HepG2 (cell line): ENCODE data around the gene TBC1D16. TPM values are rescaled to one million over a fixed set of nuclear protein-coding genes. Genes with fewer than 3 reads are reported as not detected.

Experiments used
- HDAC2 ChIP-seq: sonication (generic); formaldehyde crosslinking; IDR thresholded peaks from 2 replicates; pipeline ENCODE4 v1.4.0; 2020; ENCODE audit warnings: missing genetic modification reagents
- HNF4G ChIP-seq, 2 experiments: sonication (generic) in 1 of 2; formaldehyde crosslinking in 1 of 2; IDR thresholded peaks; 2 replicates each; pipeline versions ENCODE4 v1.4.0 to v1.6.1; 2011 to 2020; ENCODE audit warnings: borderline replicate concordance in 2 of 2, low read depth in 2 of 2, mild to moderate bottlenecking in 2 of 2, low read length in 1 of 2, missing genetic modification reagents in 1 of 2, moderate library complexity in 1 of 2
- RBM39 ChIP-seq: fragments of 200-400 bp; formaldehyde crosslinking; IDR thresholded peaks from one replicate; pipeline ENCODE4 v1.6.1; 2018; ENCODE audit warnings: antibody characterized with exemption, mild to moderate bottlenecking, low read depth, low read length; ENCODE audit not compliant: poor library complexity, severe bottlenecking
- SALL2 ChIP-seq: sonication (generic); formaldehyde crosslinking; IDR thresholded peaks from 2 replicates; pipeline ENCODE4 v1.8.1; 2023; ENCODE audit warnings: mild to moderate bottlenecking, missing genetic modification reagents, inconsistent platforms
- SRSF1 ChIP-seq: fragments of 200-400 bp; formaldehyde crosslinking; optimal IDR thresholded peaks from 2 replicates; pipeline ENCODE3; 2017; ENCODE audit warnings: mild to moderate bottlenecking, low read depth, low read length, moderate library complexity
- TBL1XR1 ChIP-seq: fragments of 150-350 bp; IDR thresholded peaks from 2 replicates; pipeline ENCODE4 v1.6.1; 2014; ENCODE audit warnings: borderline replicate concordance, low read length; ENCODE audit not compliant: partially characterized antibody
- XRCC5 ChIP-seq: fragments of 200-400 bp; formaldehyde crosslinking; optimal IDR thresholded peaks from 2 replicates; pipeline ENCODE3; 2017; ENCODE audit warnings: mild to moderate bottlenecking, low read length
- ZBTB7B ChIP-seq: sonication (generic); formaldehyde crosslinking; IDR thresholded peaks from 2 replicates; pipeline ENCODE4 v1.4.0; 2020; ENCODE audit warnings: missing genetic modification reagents
- polyA plus RNA-seq, 8 experiments: library from polyadenylated mRNA; depleted of rRNA in 3 of 8; stranded (reverse) in 7 of 8; unstranded in 1 of 8; fragments of >200 nt; fragmentation: Illumina TruSeq in 4 of 8; extraction: Trizol in 4 of 8; gene quantifications; 2 replicates each; pipeline versions ENCODE4 v1.2.1 to v1.2.3, GENCODE V29; 2011 to 2016; ENCODE audit warnings: low read depth in 4 of 8, missing spikeins in 1 of 8, mixed read lengths in 1 of 8; ENCODE audit not compliant: insufficient read depth in 1 of 8
- total RNA-seq, 5 experiments: library from RNA; depleted of rRNA; stranded (reverse); fragments of >200 nt; fragmentation: Illumina TruSeq; extraction: Trizol; gene quantifications; 2 replicates each; pipeline ENCODE4 v1.2.3, GENCODE V29; 2016; ENCODE audit warnings: low read depth in 1 of 5
- TF ChIP-seq, protein P1 (sequence below): sonication (generic); formaldehyde crosslinking; IDR thresholded peaks from 2 replicates; pipeline ENCODE4 v1.4.0; 2020; ENCODE audit warnings: missing genetic modification reagents, borderline replicate concordance
- TF ChIP-seq, protein P2 (sequence below): sonication (generic); formaldehyde crosslinking; IDR thresholded peaks from 2 replicates; pipeline ENCODE4; 2020; ENCODE audit warnings: missing genetic modification reagents, mild to moderate bottlenecking, borderline replicate concordance
- TF ChIP-seq, protein P3 (sequence below): sonication (generic); formaldehyde crosslinking; IDR thresholded peaks from 2 replicates; pipeline ENCODE4 v1.9.0; 2022; ENCODE audit warnings: missing genetic modification reagents, mild to moderate bottlenecking, borderline replicate concordance

The TBC1D16 gene
- total and polyA plus RNA-seq, 2 of the 13 experiments (the other 11 are each of a cell fraction or from before 2014, with no cell fraction given), result 14.9 to 24.9 TPM

DNA sequence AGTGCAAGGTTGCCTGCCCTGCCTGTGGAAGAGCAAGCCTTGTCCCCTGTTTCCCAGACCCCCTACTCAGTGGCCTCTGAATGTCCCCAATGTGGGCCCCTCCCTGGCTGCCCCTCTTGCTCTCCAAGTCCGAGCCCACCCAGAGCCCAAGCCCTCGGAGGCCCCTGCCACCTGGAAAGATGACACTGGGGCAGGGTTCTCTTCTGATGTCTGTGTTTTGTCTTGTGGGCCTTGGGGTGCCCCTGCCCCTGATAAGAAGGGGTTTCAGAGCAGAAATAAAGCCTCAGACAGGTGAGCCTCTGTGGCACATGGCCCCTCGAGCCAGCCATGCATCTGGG, 111.1 kb downstream of the TBC1D16 start (continued):
- TF ChIP-seq, protein P1, sequence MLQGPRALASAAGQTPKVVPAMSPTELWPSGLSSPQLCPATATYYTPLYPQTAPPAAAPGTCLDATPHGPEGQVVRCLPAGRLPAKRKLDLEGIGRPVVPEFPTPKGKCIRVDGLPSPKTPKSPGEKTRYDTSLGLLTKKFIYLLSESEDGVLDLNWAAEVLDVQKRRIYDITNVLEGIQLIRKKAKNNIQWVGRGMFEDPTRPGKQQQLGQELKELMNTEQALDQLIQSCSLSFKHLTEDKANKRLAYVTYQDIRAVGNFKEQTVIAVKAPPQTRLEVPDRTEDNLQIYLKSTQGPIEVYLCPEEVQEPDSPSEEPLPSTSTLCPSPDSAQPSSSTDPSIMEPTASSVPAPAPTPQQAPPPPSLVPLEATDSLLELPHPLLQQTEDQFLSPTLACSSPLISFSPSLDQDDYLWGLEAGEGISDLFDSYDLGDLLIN (CRISPR knock-in tag), result no peak
- peak; percentile 4 for TF ChIP-seq XRCC5
- no peak for TF ChIP-seq HNF4G (IDR thresholded peaks at IDR 0.05; ENCODE audit: borderline replicate concordance, low read depth, low read length)
- 0 out of 2 replicates have a peak, but pooled peaks have one; percentile 24 for TF ChIP-seq HNF4G (CRISPR knock-in tag; IDR thresholded peaks at IDR 0.05; ENCODE audit: borderline replicate concordance, low read depth)
- 0 out of 2 replicates have a peak, but pooled peaks have one; percentile 3 for TF ChIP-seq ZBTB7B (CRISPR knock-in tag)
- TF ChIP-seq HDAC2, result no peak
- TF ChIP-seq RBM39, result no peak
- TF ChIP-seq SALL2 (CRISPR knock-in tag), result no peak
- TF ChIP-seq SRSF1, result no peak
- TF ChIP-seq TBL1XR1, result peak; percentile 6
- TF ChIP-seq, protein P2, sequence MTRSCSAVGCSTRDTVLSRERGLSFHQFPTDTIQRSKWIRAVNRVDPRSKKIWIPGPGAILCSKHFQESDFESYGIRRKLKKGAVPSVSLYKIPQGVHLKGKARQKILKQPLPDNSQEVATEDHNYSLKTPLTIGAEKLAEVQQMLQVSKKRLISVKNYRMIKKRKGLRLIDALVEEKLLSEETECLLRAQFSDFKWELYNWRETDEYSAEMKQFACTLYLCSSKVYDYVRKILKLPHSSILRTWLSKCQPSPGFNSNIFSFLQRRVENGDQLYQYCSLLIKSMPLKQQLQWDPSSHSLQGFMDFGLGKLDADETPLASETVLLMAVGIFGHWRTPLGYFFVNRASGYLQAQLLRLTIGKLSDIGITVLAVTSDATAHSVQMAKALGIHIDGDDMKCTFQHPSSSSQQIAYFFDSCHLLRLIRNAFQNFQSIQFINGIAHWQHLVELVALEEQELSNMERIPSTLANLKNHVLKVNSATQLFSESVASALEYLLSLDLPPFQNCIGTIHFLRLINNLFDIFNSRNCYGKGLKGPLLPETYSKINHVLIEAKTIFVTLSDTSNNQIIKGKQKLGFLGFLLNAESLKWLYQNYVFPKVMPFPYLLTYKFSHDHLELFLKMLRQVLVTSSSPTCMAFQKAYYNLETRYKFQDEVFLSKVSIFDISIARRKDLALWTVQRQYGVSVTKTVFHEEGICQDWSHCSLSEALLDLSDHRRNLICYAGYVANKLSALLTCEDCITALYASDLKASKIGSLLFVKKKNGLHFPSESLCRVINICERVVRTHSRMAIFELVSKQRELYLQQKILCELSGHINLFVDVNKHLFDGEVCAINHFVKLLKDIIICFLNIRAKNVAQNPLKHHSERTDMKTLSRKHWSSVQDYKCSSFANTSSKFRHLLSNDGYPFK (CRISPR knock-in tag), result peak; percentile 12; the same call in 1 of the 2 replicates
- TF ChIP-seq, protein P3, sequence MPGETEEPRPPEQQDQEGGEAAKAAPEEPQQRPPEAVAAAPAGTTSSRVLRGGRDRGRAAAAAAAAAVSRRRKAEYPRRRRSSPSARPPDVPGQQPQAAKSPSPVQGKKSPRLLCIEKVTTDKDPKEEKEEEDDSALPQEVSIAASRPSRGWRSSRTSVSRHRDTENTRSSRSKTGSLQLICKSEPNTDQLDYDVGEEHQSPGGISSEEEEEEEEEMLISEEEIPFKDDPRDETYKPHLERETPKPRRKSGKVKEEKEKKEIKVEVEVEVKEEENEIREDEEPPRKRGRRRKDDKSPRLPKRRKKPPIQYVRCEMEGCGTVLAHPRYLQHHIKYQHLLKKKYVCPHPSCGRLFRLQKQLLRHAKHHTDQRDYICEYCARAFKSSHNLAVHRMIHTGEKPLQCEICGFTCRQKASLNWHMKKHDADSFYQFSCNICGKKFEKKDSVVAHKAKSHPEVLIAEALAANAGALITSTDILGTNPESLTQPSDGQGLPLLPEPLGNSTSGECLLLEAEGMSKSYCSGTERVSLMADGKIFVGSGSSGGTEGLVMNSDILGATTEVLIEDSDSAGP (CRISPR knock-in tag), result 0 out of 2 replicates have a peak, but pooled peaks have one; percentile 7
